BJ (cell line): ENCODE measurements around the gene TOM1. TPM values are rescaled to one million over a fixed set of nuclear protein-coding genes. Genes with fewer than 3 reads are reported as not detected.

Experiments used
- CTCF ChIA-PET: fragments of 350-600 bp; formaldehyde crosslinking; extraction: SDS; loops from one replicate; lab custom pipeline; 2021; ENCODE audit warnings: antibody characterized with exemption, inconsistent platforms; lab: Yijun Ruan, JAX
- POLR2A ChIA-PET: fragments of 300-600 bp; sonication (Branson Sonifier 250); formaldehyde crosslinking; extraction: SDS; loops from one replicate; lab custom pipeline; 2021; ENCODE audit warnings: antibody characterized with exemption; lab: Charles Lee
- DNase-seq: peaks from one replicate; pipeline ENCODE4 v3.0.0-alpha.2; 2011; ENCODE audit warnings: low read depth
- H3K27me3 ChIP-seq: 2 replicates; pipeline ENCODE4 v1.6.0; 2011; ENCODE audit warnings: low read length; ENCODE audit not compliant: control insufficient read depth, insufficient read depth
- H3K36me3 ChIP-seq: 2 replicates; pipeline ENCODE4 v1.5.1; 2011; ENCODE audit warnings: low read length; ENCODE audit not compliant: control insufficient read depth, insufficient read depth
- H3K4me3 ChIP-seq: 2 replicates; pipeline ENCODE4 v1.5.1; 2011; ENCODE audit warnings: low read depth, mild to moderate bottlenecking, control low read depth, low read length
- CTCF ChIP-seq: IDR thresholded peaks from 2 replicates; pipeline ENCODE4 v1.5.1; 2011; ENCODE audit warnings: low read depth, mild to moderate bottlenecking, control low read depth, inconsistent platforms, low read length, moderate library complexity; ENCODE audit not compliant: insufficient read depth
- polyA plus RNA-seq: library from polyadenylated mRNA; depleted of rRNA; stranded (reverse); fragments of >200 nt; gene quantifications from 2 replicates; pipeline ENCODE4 v1.2.3, GENCODE V29; 2011

Gene TOM1
- polyA plus RNA-seq, 1 experiment, result 124 TPM

GRCh38 chr22:35314161-35314942 is 14.7 kb downstream of the TOM1 start:
- no peak for DNase-seq
- ChIA-PET CTCF (interaction anchor here (0.7 kb wide), 1 partner anchor 83 kb away, joined by 3 read pairs; no protein-coding TSS in a partner anchor), POLR2A (no interaction called here)
- no peaks in the 10 kb centered on the region for H3K27me3 ChIP-seq
- H3K4me3 ChIP-seq, result no peak overlapping the region
- H3K36me3 ChIP-seq, result peaks cover 6% of the 10 kb centered on the region
- no peak for TF ChIP-seq CTCF

- Histone ChIP-seq H3K36me3 (peaks cover 9% of the 10 kb centered on the region), H3K27me3 (no peaks in the 10 kb centered on the region), H3K4me3 (no peak overlapping the region)
- ChIA-PET CTCF (no interaction called here), POLR2A (no interaction called here)
- TF ChIP-seq CTCF, result no peak
- no peak for DNase-seq
Observed at GRCh38 chr22:35315141-35315854, 15.6 kb downstream of the TOM1 start.

DNA sequence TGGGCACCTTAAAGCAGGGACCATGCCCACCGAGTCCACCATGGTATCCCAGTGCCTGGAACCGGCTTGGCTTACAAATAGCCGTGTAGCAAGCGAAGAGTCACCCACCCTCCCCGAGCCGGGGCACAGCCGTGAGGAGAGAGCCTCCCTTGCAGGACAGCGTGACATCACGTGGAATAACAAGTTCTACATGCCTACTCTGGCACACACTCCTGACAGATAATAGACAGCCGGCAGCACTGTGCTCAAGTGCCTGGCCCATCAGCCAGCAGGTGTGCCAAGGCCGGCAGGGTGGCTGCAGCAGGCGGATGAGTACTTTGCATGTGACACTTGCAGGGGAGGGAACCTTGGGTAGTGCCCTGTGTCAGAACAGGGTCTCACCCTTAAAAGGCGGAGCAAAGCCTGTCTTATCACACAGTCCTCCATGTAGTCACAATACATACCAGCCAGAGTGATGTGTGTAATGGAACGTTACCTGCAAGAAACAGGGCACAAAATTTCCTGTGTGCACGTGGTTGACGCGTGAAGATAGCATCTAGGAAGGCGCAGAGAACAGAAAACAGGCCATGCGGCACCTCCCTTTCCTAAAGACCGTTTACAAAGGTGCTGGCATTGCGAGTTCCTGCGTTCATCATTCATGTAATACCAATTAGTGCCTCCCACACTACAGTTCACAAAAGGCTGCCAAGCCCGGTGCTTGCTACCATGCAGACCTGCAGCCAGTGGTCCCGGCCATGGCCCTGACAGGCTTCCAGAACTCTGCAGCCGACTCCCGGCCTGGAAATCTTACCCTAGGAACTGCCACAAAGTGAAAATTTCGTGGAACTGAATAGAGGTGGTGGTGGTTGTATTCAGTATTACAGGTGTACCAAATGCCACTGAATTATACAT is 16.4 kb downstream of the TOM1 start:
- no peak overlapping the region for H3K4me3 ChIP-seq
- ChIA-PET CTCF (no interaction called here), POLR2A (no interaction called here)
- no peak for DNase-seq
- peaks cover 10% of the 10 kb centered on the region for H3K36me3 ChIP-seq
- TF ChIP-seq CTCF, result no peak
- H3K27me3 ChIP-seq, result no peaks in the 10 kb centered on the region

DNA sequence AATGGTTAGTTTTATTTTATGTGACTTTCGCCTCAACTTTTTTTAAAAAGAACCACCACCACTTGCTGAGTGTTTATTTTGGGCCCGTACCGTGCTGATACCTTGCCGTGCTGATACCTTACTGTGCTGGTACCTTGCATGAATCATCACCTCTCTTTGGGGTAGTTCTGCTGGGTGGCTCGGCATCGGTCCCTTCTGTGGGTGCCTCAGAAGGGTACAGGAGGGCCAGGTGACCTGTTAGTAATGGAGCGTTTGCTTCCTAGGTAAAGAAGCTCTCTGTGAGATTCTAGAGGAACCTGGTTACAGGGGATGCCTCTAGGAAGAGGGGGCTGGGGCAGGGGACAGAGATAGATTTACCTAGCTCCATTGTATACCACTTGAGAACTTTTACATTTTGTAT is 17.1 kb downstream of the TOM1 start:
- CTCF ChIA-PET, result no interaction called here
- H3K36me3 ChIP-seq, result peaks cover 12% of the 10 kb centered on the region
- no peak for DNase-seq

More for the DNA sequence above, 17.1 kb downstream of the TOM1 start:
- no peak for TF ChIP-seq CTCF
- H3K27me3 ChIP-seq, result no peaks in the 10 kb centered on the region
- no peak overlapping the region for H3K4me3 ChIP-seq
- POLR2A ChIA-PET, result no interaction called here
